A549 (cell line): ENCODE measurements around the gene PPP2R3A. TPM values are rescaled to one million over a fixed set of nuclear protein-coding genes. Genes with fewer than 3 reads are reported as not detected.

Experiments used
- ATAC-seq, 2 experiments: fragments of 200-7000 bp in 1 of 2; fragments of >200 bp in 1 of 2; cut with Nextera tagmentation in 1 of 2; cut with Tn5 transposase in 1 of 2; 3 replicates each; pipeline versions ENCODE4 v1.8.0 to v1.9.1; 2018 to 2020; ENCODE audit warnings: mild to moderate bottlenecking in 1 of 2, moderate library complexity in 1 of 2
- CTCF ChIA-PET: fragments of 300-600 bp; sonication (Branson Sonifier 250); formaldehyde crosslinking; extraction: SDS; loops from one replicate; lab custom pipeline; 2021; ENCODE audit warnings: antibody characterized with exemption, inconsistent platforms; lab: Yijun Ruan, JAX
- POLR2A ChIA-PET: fragments of 350-600 bp; formaldehyde crosslinking; extraction: SDS; loops from one replicate; lab custom pipeline; 2021; ENCODE audit warnings: antibody characterized with exemption, inconsistent platforms; lab: Yijun Ruan, JAX
- DNase-seq, 2 experiments: peaks; one replicate each; pipeline versions ENCODE4 v3.0.0 to v3.0.0-alpha.2; 2011 to 2016; ENCODE audit warnings: low read depth in 1 of 2, low spot score in 1 of 2
- FAIRE-seq: peaks from 2 replicates; lab custom pipeline; 2011; peaks lifted over from hg19 to GRCh38; lab: Jason Lieb, UNC
- H3K27ac ChIP-seq, 2 experiments: fragments of >200 bp; sonication (Bioruptor Twin); formaldehyde crosslinking; 3 replicates each; pipeline ENCODE4 v1.5.1; 2016 to 2017
- H3K4me1 ChIP-seq: fragments of >200 bp; sonication (Bioruptor Twin); formaldehyde crosslinking; 3 replicates; pipeline ENCODE4 v1.6.1; 2016
- H3K4me2 ChIP-seq: fragments of >200 bp; sonication (Bioruptor Twin); formaldehyde crosslinking; 3 replicates; pipeline ENCODE4 v1.6.1; 2016
- H3K4me3 ChIP-seq: fragments of >200 bp; sonication (Bioruptor Twin); formaldehyde crosslinking; 3 replicates; pipeline ENCODE4 v1.5.1; 2016
- H3K9me3 ChIP-seq: fragments of >200 bp; sonication (Bioruptor Twin); formaldehyde crosslinking; 3 replicates; pipeline ENCODE4 v1.6.1; 2016
- CHD4 ChIP-seq: fragments of 200-600 bp; sonication (generic); IDR thresholded peaks from 2 replicates; pipeline ENCODE4 v1.6.1; 2016; ENCODE audit warnings: antibody characterized with exemption, mild to moderate bottlenecking, borderline replicate concordance
- E2F6 ChIP-seq: IDR thresholded peaks from 2 replicates; pipeline ENCODE4 v1.6.1; 2012; ENCODE audit warnings: low read depth, borderline replicate concordance
- FOSL2 ChIP-seq, 2 experiments: fragments of 450-650 bp in 1 of 2; fragments of >200 bp in 1 of 2; sonication (Bioruptor Twin) in 1 of 2; formaldehyde crosslinking; IDR thresholded peaks; 2 replicates each; pipeline versions ENCODE4 v1.5.0 to v1.6.1; 2016 to 2020; ENCODE audit warnings: mild to moderate bottlenecking in 1 of 2, moderate library complexity in 1 of 2
- HMGXB4 ChIP-seq: fragments of 250-450 bp; sonication (Bioruptor Pico); IDR thresholded peaks from 2 replicates; pipeline ENCODE4 v1.5.0; 2021; ENCODE audit warnings: mild to moderate bottlenecking, moderate library complexity, borderline replicate concordance
- HOXB13 ChIP-seq: fragments of 250-450 bp; sonication (Bioruptor Pico); IDR thresholded peaks from 2 replicates; pipeline ENCODE4 v1.5.0; 2020; ENCODE audit warnings: low read depth, mild to moderate bottlenecking, moderate library complexity
- JUN ChIP-seq, 2 experiments: fragments of >200 bp; sonication (Bioruptor Twin); formaldehyde crosslinking; IDR thresholded peaks; 2 replicates in 1 of 2; 3 replicates in 1 of 2; pipeline ENCODE4 v1.6.1; 2016 to 2017
- JUNB ChIP-seq: fragments of >200 bp; sonication (Bioruptor Twin); formaldehyde crosslinking; IDR thresholded peaks from 2 replicates; pipeline ENCODE4 v1.6.1; 2016
- KDM5A ChIP-seq: fragments of 200-600 bp; sonication (generic); IDR thresholded peaks from 2 replicates; pipeline ENCODE4 v1.6.1; 2016; ENCODE audit warnings: antibody characterized with exemption, mild to moderate bottlenecking
- MAFK ChIP-seq: fragments of 450-650 bp; IDR thresholded peaks from 2 replicates; pipeline ENCODE4 v1.6.1; 2014; ENCODE audit not compliant: partially characterized antibody
- POLR2AphosphoS2 ChIP-seq: conservative IDR thresholded peaks from 2 replicates; pipeline ENCODE4 v1.6.1; 2012; ENCODE audit warnings: low read length, improper control_type of control experiment, inconsistent platforms
- RARB ChIP-seq: fragments of 250-450 bp; sonication (Bioruptor Pico); IDR thresholded peaks from 2 replicates; pipeline ENCODE4 v1.8.0; 2021; ENCODE audit warnings: mild to moderate bottlenecking, moderate library complexity
- RCOR1 ChIP-seq: fragments of 150-350 bp; IDR thresholded peaks from 2 replicates; pipeline ENCODE4 v1.6.1; 2014; ENCODE audit warnings: antibody characterized with exemption, low read length, low read depth
- TFCP2L1 ChIP-seq: fragments of 250-450 bp; sonication (Bioruptor Pico); IDR thresholded peaks from 2 replicates; pipeline ENCODE4 v1.5.0; 2021; ENCODE audit warnings: mild to moderate bottlenecking
- ZSCAN20 ChIP-seq: fragments of 250-450 bp; sonication (Bioruptor Pico); IDR thresholded peaks from 2 replicates; pipeline ENCODE4 v1.8.0; 2022; ENCODE audit warnings: mild to moderate bottlenecking, moderate library complexity
- WGBS: methylation state at CpG from one replicate; pipeline ENCODE4 v1.1.6; 2017; ENCODE audit errors: missing lambda C conversion rate; 5-methylcytosine and 5-hydroxymethylcytosine counted together
- polyA plus RNA-seq, 4 experiments: library from polyadenylated mRNA; depleted of rRNA in 3 of 4; stranded (reverse); fragments of >200 nt; fragmentation: RNase III in 1 of 4; extraction: RNeasy Plus Mini Kit Qiagen cat#74134 plus additional on column Dnase treatment in 1 of 4; gene quantifications; 2 replicates in 3 of 4; 3 replicates in 1 of 4; pipeline ENCODE4 v1.2.3, GENCODE V29; 2011 to 2017
- TF ChIP-seq, protein P1 (sequence below): fragments of 250-450 bp; sonication (Bioruptor Pico); IDR thresholded peaks from 2 replicates; pipeline ENCODE4 v1.5.0; 2020; ENCODE audit warnings: low read depth, mild to moderate bottlenecking, moderate library complexity
- TF ChIP-seq, protein P2 (sequence below): fragments of 450-650 bp; IDR thresholded peaks from 2 replicates; pipeline ENCODE4 v1.6.1; 2014; ENCODE audit warnings: antibody characterized with exemption
- TF ChIP-seq, protein P3 (sequence below): IDR thresholded peaks from 2 replicates; pipeline ENCODE4 v1.6.1; 2012

Gene PPP2R3A
- polyA plus RNA-seq, 2 of the 4 experiments (the other 2 are of a cell fraction): 1.9 to 3.2 TPM

- Histone ChIP-seq H3K4me2 (no peak overlapping the region), H3K4me1 (peaks cover 16% of the 10 kb centered on the region), H3K4me3 (no peak overlapping the region), H3K9me3 (no peaks in the 10 kb centered on the region), H3K27ac (no peak overlapping the region)
- ATAC-seq (no peak), DNase-seq (no peak), FAIRE-seq (no peak)
- POLR2A ChIA-PET: no interaction called here
- WGBS: 82% methylated on average over 4 of the region's 4 CpGs
- CTCF ChIA-PET: no interaction called here
- no peak for TF ChIP-seq ZSCAN20 (CRISPR knock-in tag)
- TF ChIP-seq TFCP2L1 (CRISPR knock-in tag): no peak
- TF ChIP-seq, protein P1, sequence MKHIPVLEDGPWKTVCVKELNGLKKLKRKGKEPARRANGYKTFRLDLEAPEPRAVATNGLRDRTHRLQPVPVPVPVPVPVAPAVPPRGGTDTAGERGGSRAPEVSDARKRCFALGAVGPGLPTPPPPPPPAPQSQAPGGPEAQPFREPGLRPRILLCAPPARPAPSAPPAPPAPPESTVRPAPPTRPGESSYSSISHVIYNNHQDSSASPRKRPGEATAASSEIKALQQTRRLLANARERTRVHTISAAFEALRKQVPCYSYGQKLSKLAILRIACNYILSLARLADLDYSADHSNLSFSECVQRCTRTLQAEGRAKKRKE: no peak
- no peak for TF ChIP-seq MAFK
- TF ChIP-seq RCOR1: no peak
- TF ChIP-seq, protein P2, sequence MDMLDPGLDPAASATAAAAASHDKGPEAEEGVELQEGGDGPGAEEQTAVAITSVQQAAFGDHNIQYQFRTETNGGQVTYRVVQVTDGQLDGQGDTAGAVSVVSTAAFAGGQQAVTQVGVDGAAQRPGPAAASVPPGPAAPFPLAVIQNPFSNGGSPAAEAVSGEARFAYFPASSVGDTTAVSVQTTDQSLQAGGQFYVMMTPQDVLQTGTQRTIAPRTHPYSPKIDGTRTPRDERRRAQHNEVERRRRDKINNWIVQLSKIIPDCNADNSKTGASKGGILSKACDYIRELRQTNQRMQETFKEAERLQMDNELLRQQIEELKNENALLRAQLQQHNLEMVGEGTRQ: no peak
- no peak for TF ChIP-seq CHD4
- TF ChIP-seq KDM5A: no peak
- no peak for TF ChIP-seq HMGXB4 (CRISPR knock-in tag)
- TF ChIP-seq, protein P3, sequence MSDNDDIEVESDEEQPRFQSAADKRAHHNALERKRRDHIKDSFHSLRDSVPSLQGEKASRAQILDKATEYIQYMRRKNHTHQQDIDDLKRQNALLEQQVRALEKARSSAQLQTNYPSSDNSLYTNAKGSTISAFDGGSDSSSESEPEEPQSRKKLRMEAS: no peak
Measured at GRCh38 chr3:135990903-135991302, 25.4 kb downstream of the PPP2R3A start.

GRCh38 chr3:135991621-135992020, 26.1 kb downstream of the PPP2R3A start:
- CTCF ChIA-PET: no interaction called here
- no peak for FAIRE-seq

GRCh38 chr3:135992072-135992471, 26.5 kb downstream of the PPP2R3A start:
- Histone ChIP-seq H3K4me3 (no peak overlapping the region), H3K4me2 (peak overlapping the region; percentile 11; the same call in 2 of the 3 replicates), H3K4me1 (peaks cover 16% of the 10 kb centered on the region), H3K9me3 (no peaks in the 10 kb centered on the region), H3K27ac (no peak overlapping the region)
- DNase-seq (no peak), ATAC-seq (0 out of 6 replicates have a peak, but pooled peaks of 1 of the 2 experiments have one; percentile 51), FAIRE-seq (no peak)
- ChIA-PET CTCF (no interaction called here), POLR2A (no interaction called here)
- TF ChIP-seq FOSL2 (IDR thresholded peaks at IDR 0.05) (peak; percentile 69), FOSL2 (CRISPR knock-in tag; IDR thresholded peaks at IDR 0.05) (peak; percentile 55; the same call in 1 of the 2 replicates), POLR2AphosphoS2 (no peak), JUNB (no peak), RARB (CRISPR knock-in tag) (no peak)

More at GRCh38 chr3:135991621-135992020, 26.1 kb downstream of the PPP2R3A start:
- POLR2A ChIA-PET: no interaction called here
- ATAC-seq: no peak
- 79% methylated on average over 2 of the region's 2 CpGs for WGBS
- H3K4me3 ChIP-seq: no peak overlapping the region
- no peak for DNase-seq
- peak overlapping the region; percentile 11; the same call in 2 of the 3 replicates for H3K4me2 ChIP-seq
- TF ChIP-seq E2F6 (no peak), JUN (IDR thresholded peaks at IDR 0.05) (no peak), HOXB13 (no peak)
- peaks cover 16% of the 10 kb centered on the region for H3K4me1 ChIP-seq
- peak overlapping the region in 1 of 2 experiments; percentile 32; a peak in 1 of 6 replicates for H3K27ac ChIP-seq
- H3K9me3 ChIP-seq: no peaks in the 10 kb centered on the region
